Measurements from ENCODE around the gene KRT35.
A peak's percentile ranks its signal among the peaks of the same experiment; 100 is the strongest.

Gene KRT35

GRCh38 chr17:41505809-41506767 lies 25.1 kb upstream of the KRT35 start:
- Mint-ChIP-seq H3K27me3 (peaks cover 3% of the 10 kb centered on the region), H3K36me3 (ENCODE audit: insufficient read depth) (no peaks in the 10 kb centered on the region), H3K9me3 (no peaks in the 10 kb centered on the region), H3K4me3 (no peak overlapping the region), H3K27ac (ENCODE audit: low read depth) (no peak overlapping the region), H3K4me1 (no peaks in the 10 kb centered on the region)
- ATAC-seq (replicated peaks; ENCODE audit: extremely low read depth, poor library complexity, severe bottlenecking) (no peak), DNase-seq (ENCODE audit: low spot score in 2 of 2) (no peak)

- Mint-ChIP-seq H3K4me1 (no peaks in the 10 kb centered on the region), H3K27me3 (peaks cover 12% of the 10 kb centered on the region), H3K27ac (ENCODE audit: low read depth) (no peak within 1 kb of the TSS), H3K4me3 (no peak within 1 kb of the TSS), H3K36me3 (ENCODE audit: insufficient read depth) (no peaks in the 10 kb centered on the region), H3K9me3 (no peaks in the 10 kb centered on the region)
- DNase-seq (ENCODE audit: low spot score in 2 of 2): no peak
- ATAC-seq (replicated peaks; ENCODE audit: extremely low read depth, poor library complexity, severe bottlenecking): no peak
Observed at GRCh38 chr17:41505007-41505808, 24.3 kb upstream of the KRT35 start, which contains the start of gene KRT13. Gene KRT13 (minus strand): TSS chr17:41505612. CDS start chr17:41505550, 62 bp downstream.

- no peak overlapping the region for H3K4me3 Mint-ChIP-seq
- no peaks in the 10 kb centered on the region for H3K36me3 Mint-ChIP-seq (ENCODE audit: insufficient read depth)
- H3K9me3 Mint-ChIP-seq: no peaks in the 10 kb centered on the region
- H3K4me1 Mint-ChIP-seq: no peaks in the 10 kb centered on the region
- DNase-seq (ENCODE audit: low spot score in 2 of 2) (no peak), ATAC-seq (replicated peaks; ENCODE audit: extremely low read depth, poor library complexity, severe bottlenecking) (no peak)
- no peak overlapping the region for H3K27ac Mint-ChIP-seq (ENCODE audit: low read depth)
- H3K27me3 Mint-ChIP-seq: peaks cover 20% of the 10 kb centered on the region
Observed at GRCh38 chr17:41504246-41504977, 23.5 kb upstream of the KRT35 start.

GRCh38 chr17:41503202-41503601 lies 22.3 kb upstream of the KRT35 start:
- Mint-ChIP-seq H3K9me3 (no peaks in the 10 kb centered on the region), H3K27me3 (peaks cover 32% of the 10 kb centered on the region), H3K36me3 (ENCODE audit: insufficient read depth) (no peaks in the 10 kb centered on the region), H3K4me3 (no peak overlapping the region), H3K4me1 (peaks cover 4% of the 10 kb centered on the region), H3K27ac (ENCODE audit: low read depth) (no peak overlapping the region)
- no peak for DNase-seq (ENCODE audit: low spot score in 2 of 2)
- no peak for ATAC-seq (replicated peaks; ENCODE audit: extremely low read depth, poor library complexity, severe bottlenecking)

- Mint-ChIP-seq H3K4me3 (no peak overlapping the region), H3K4me1 (peaks cover 15% of the 10 kb centered on the region), H3K9me3 (no peaks in the 10 kb centered on the region), H3K27me3 (peaks cover 32% of the 10 kb centered on the region), H3K36me3 (ENCODE audit: insufficient read depth) (peaks cover 3% of the 10 kb centered on the region), H3K27ac (ENCODE audit: low read depth) (no peak overlapping the region)
- no peak for DNase-seq (ENCODE audit: low spot score in 2 of 2)
- ATAC-seq (replicated peaks; ENCODE audit: extremely low read depth, poor library complexity, severe bottlenecking): no peak
Observed at GRCh38 chr17:41500131-41500911, 19.4 kb upstream of the KRT35 start.

GRCh38 chr17:41499714-41500113 lies 18.8 kb upstream of the KRT35 start:
- Mint-ChIP-seq H3K27me3 (peaks cover 32% of the 10 kb centered on the region), H3K9me3 (no peaks in the 10 kb centered on the region), H3K4me3 (no peak overlapping the region), H3K4me1 (peaks cover 15% of the 10 kb centered on the region), H3K27ac (ENCODE audit: low read depth) (no peak overlapping the region), H3K36me3 (ENCODE audit: insufficient read depth) (peaks cover 3% of the 10 kb centered on the region)
- ATAC-seq (replicated peaks; ENCODE audit: extremely low read depth, poor library complexity, severe bottlenecking) (no peak), DNase-seq (ENCODE audit: low spot score in 2 of 2) (no peak)

GRCh38 chr17:41498276-41498675 lies 17.3 kb upstream of the KRT35 start:
- Mint-ChIP-seq H3K27ac (ENCODE audit: low read depth) (no peak overlapping the region), H3K4me1 (peaks cover 15% of the 10 kb centered on the region), H3K9me3 (no peaks in the 10 kb centered on the region), H3K27me3 (peaks cover 32% of the 10 kb centered on the region), H3K36me3 (ENCODE audit: insufficient read depth) (peaks cover 3% of the 10 kb centered on the region), H3K4me3 (no peak overlapping the region)
- no peak for ATAC-seq (replicated peaks; ENCODE audit: extremely low read depth, poor library complexity, severe bottlenecking)
- no peak for DNase-seq (ENCODE audit: low spot score in 2 of 2)

- H3K27me3 Mint-ChIP-seq: peaks cover 32% of the 10 kb centered on the region
- H3K9me3 Mint-ChIP-seq: no peaks in the 10 kb centered on the region
- DNase-seq (ENCODE audit: low spot score in 2 of 2) (peak in 1 of 2 donors; percentile 16), ATAC-seq (replicated peaks; ENCODE audit: extremely low read depth, poor library complexity, severe bottlenecking) (no peak)
- peaks cover 15% of the 10 kb centered on the region for H3K4me1 Mint-ChIP-seq
- peaks cover 3% of the 10 kb centered on the region for H3K36me3 Mint-ChIP-seq (ENCODE audit: insufficient read depth)
- no peak overlapping the region for H3K4me3 Mint-ChIP-seq
- no peak overlapping the region for H3K27ac Mint-ChIP-seq (ENCODE audit: low read depth)
Observed at GRCh38 chr17:41496803-41497484, 16.0 kb upstream of the KRT35 start.

- no peak for DNase-seq (ENCODE audit: low spot score in 2 of 2)
- no peaks in the 10 kb centered on the region for H3K9me3 Mint-ChIP-seq
- H3K4me3 Mint-ChIP-seq: no peak overlapping the region
- H3K27me3 Mint-ChIP-seq: peaks cover 13% of the 10 kb centered on the region
- H3K4me1 Mint-ChIP-seq: peaks cover 25% of the 10 kb centered on the region
- no peak for ATAC-seq (replicated peaks; ENCODE audit: extremely low read depth, poor library complexity, severe bottlenecking)
- H3K36me3 Mint-ChIP-seq (ENCODE audit: insufficient read depth): peaks cover 3% of the 10 kb centered on the region
- H3K27ac Mint-ChIP-seq (ENCODE audit: low read depth): no peak overlapping the region
Observed at GRCh38 chr17:41494524-41494923, 13.6 kb upstream of the KRT35 start.

- Mint-ChIP-seq H3K4me3 (no peak overlapping the region), H3K27ac (ENCODE audit: low read depth) (no peak overlapping the region), H3K27me3 (no peaks in the 10 kb centered on the region), H3K4me1 (peaks cover 18% of the 10 kb centered on the region), H3K9me3 (no peaks in the 10 kb centered on the region), H3K36me3 (ENCODE audit: insufficient read depth) (peaks cover 3% of the 10 kb centered on the region)
- ATAC-seq (replicated peaks; ENCODE audit: extremely low read depth, poor library complexity, severe bottlenecking): no peak
- no peak for DNase-seq (ENCODE audit: low spot score in 2 of 2)
Observed at GRCh38 chr17:41492771-41493170, 11.8 kb upstream of the KRT35 start.

GRCh38 chr17:41492351-41492750 lies 11.4 kb upstream of the KRT35 start:
- no peak overlapping the region for H3K27ac Mint-ChIP-seq (ENCODE audit: low read depth)
- H3K27me3 Mint-ChIP-seq: no peaks in the 10 kb centered on the region
- peaks cover 3% of the 10 kb centered on the region for H3K36me3 Mint-ChIP-seq (ENCODE audit: insufficient read depth)
- peaks cover 18% of the 10 kb centered on the region for H3K4me1 Mint-ChIP-seq
- DNase-seq (ENCODE audit: low spot score in 2 of 2) (no peak), ATAC-seq (replicated peaks; ENCODE audit: extremely low read depth, poor library complexity, severe bottlenecking) (no peak)
- no peak overlapping the region for H3K4me3 Mint-ChIP-seq
- no peaks in the 10 kb centered on the region for H3K9me3 Mint-ChIP-seq
